ENCODE data around the gene PARN. TPM values are rescaled to one million over a fixed set of nuclear protein-coding genes. Genes with fewer than 3 reads are reported as not detected.
"Not testable (repeated sequence)": the region's sequence is repeated elsewhere in the genome, so short reads cannot be mapped to it uniquely, and the experiment has no call there.

The PARN gene
- 16.4 and 18.9 TPM in 2 replicates for total RNA-seq

GRCh38 chr16:14629919-14630619 is at the start of gene PARN:
Gene PARN, minus strand, starts transcription at chr16:14630260. Its CDS starts 135 bp downstream, at chr16:14630125.
- peak; percentile 90 to 97 for DNase-seq (ENCODE audit: low read depth in 2 of 2)

GRCh38 chr16:14678748-14679497 is 48.9 kb upstream of the PARN start:
- no peak for DNase-seq (ENCODE audit: low read depth in 2 of 2)

- no peak for DNase-seq (ENCODE audit: low read depth in 2 of 2)
Observed at GRCh38 chr16:14677627-14678026, 47.6 kb upstream of the PARN start.

GRCh38 chr16:14676633-14677032 is 46.6 kb upstream of the PARN start:
- DNase-seq (ENCODE audit: low read depth in 2 of 2): no peak

GRCh38 chr16:14672403-14672971 is 42.4 kb upstream of the PARN start:
- no peak for DNase-seq (ENCODE audit: low read depth in 2 of 2)

GRCh38 chr16:14669776-14670175 is 39.7 kb upstream of the PARN start:
- no peak for DNase-seq (ENCODE audit: low read depth in 2 of 2)

GRCh38 chr16:14668556-14669223 is 38.6 kb upstream of the PARN start:
- DNase-seq (ENCODE audit: low read depth in 2 of 2): no peak

- no peak for DNase-seq (ENCODE audit: low read depth in 2 of 2)
Observed at GRCh38 chr16:14667347-14668266, 37.5 kb upstream of the PARN start.

- DNase-seq (ENCODE audit: low read depth in 2 of 2): peak in 1 of 2 donors; percentile 14
Observed at GRCh38 chr16:14658063-14658462, 28.0 kb upstream of the PARN start.

- DNase-seq (ENCODE audit: low read depth in 2 of 2): no peak
Observed at GRCh38 chr16:14652726-14653125, 22.7 kb upstream of the PARN start.

GRCh38 chr16:14650629-14651028 is 20.6 kb upstream of the PARN start:
- DNase-seq (ENCODE audit: low read depth in 2 of 2): no peak

GRCh38 chr16:14649816-14650215 is 19.8 kb upstream of the PARN start:
- no peak for DNase-seq (ENCODE audit: low read depth in 2 of 2)

GRCh38 chr16:14641926-14642325 is 11.9 kb upstream of the PARN start:
- no peak for DNase-seq (ENCODE audit: low read depth in 2 of 2)

GRCh38 chr16:14641206-14641605 is 11.1 kb upstream of the PARN start:
- DNase-seq (ENCODE audit: low read depth in 2 of 2): no peak

GRCh38 chr16:14640538-14640937 is 10.5 kb upstream of the PARN start:
- DNase-seq (ENCODE audit: low read depth in 2 of 2): no peak

- DNase-seq (ENCODE audit: low read depth in 2 of 2): not testable (repeated sequence)
Observed at GRCh38 chr16:14636951-14637240, 6.8 kb upstream of the PARN start.

GRCh38 chr16:14636179-14636950 is 6.3 kb upstream of the PARN start:
- DNase-seq (ENCODE audit: low read depth in 2 of 2): not testable (repeated sequence)

GRCh38 chr16:14635395-14636165 is 5.5 kb upstream of the PARN start:
- no peak for DNase-seq (ENCODE audit: low read depth in 2 of 2)

GRCh38 chr16:14634389-14634725 is 4.3 kb upstream of the PARN start:
- DNase-seq (ENCODE audit: low read depth in 2 of 2): no peak

Data from dermis microvascular lymphatic vessel endothelial cell (primary cell).